Mucosa of rectum (tissue), 2 donors: Measurements from ENCODE around the gene SIK3.
A peak's percentile ranks its signal among the peaks of the same experiment; 100 is the strongest.

Experiments
- H3K27ac ChIP-seq, 2 donors: one replicate each; pipeline ENCODE4 v1.7.0; 2013; ENCODE audit warnings: inconsistent platforms in 2 of 2, low read depth in 2 of 2, low read length in 2 of 2
- H3K27me3 ChIP-seq, 2 donors: one replicate each; pipeline ENCODE4 v1.7.0; 2013; ENCODE audit warnings: low read length in 2 of 2; ENCODE audit not compliant: control insufficient read depth in 2 of 2, insufficient read depth in 2 of 2
- H3K36me3 ChIP-seq, 2 donors: one replicate each; pipeline ENCODE4 v1.7.0; 2013; ENCODE audit warnings: low read length in 2 of 2; ENCODE audit not compliant: control insufficient read depth in 2 of 2, insufficient read depth in 2 of 2
- H3K4me1 ChIP-seq, 2 donors: one replicate each; pipeline ENCODE4 v1.7.0; 2013; ENCODE audit warnings: low read length in 2 of 2, mild to moderate bottlenecking in 1 of 2; ENCODE audit not compliant: control insufficient read depth in 2 of 2, insufficient read depth in 2 of 2
- H3K4me3 ChIP-seq, 2 donors: one replicate each; pipeline ENCODE4 v1.7.0; 2013; ENCODE audit warnings: low read length in 2 of 2
- H3K9ac ChIP-seq, 2 donors: one replicate each; pipeline ENCODE4 v1.7.0; 2013; ENCODE audit warnings: low read length in 2 of 2, low read depth in 1 of 2, mild to moderate bottlenecking in 1 of 2
- H3K9me3 ChIP-seq, 2 donors: one replicate each; pipeline ENCODE4 v1.7.0; 2013; ENCODE audit warnings: low read length in 2 of 2; ENCODE audit not compliant: control insufficient read depth in 2 of 2
- donor health status: healthy.
- donor health status: Normal muscosa, but diverticular disease.

SIK3 gene

DNA sequence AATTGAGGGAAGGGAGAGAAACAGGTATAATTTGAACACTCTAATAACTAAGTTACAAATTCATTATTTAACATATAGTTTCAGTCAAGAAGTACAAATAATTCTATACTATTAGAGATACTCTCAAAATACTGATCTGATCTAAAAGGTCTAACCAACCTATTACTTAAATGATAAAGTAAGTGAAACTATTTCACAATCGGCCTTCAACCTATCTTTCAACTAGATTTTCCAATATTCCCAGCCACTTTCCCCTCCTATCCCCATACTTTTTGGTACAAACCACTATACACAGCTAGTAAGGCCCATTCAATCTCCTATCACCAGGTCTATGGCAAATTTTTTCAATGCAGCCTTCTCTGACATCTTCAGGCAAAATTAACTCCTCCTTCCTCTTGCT is 106.7 kb downstream of the SIK3 start:
- H3K4me1 ChIP-seq: peaks cover 6 to 18% of the 10 kb centered on the region in 2 donors
- no peaks in the 10 kb centered on the region for H3K9me3 ChIP-seq
- H3K9ac ChIP-seq: no peak overlapping the region
- H3K27me3 ChIP-seq: no peaks in the 10 kb centered on the region
- no peaks in the 10 kb centered on the region for H3K36me3 ChIP-seq
- H3K4me3 ChIP-seq: no peak overlapping the region
- H3K27ac ChIP-seq: no peak overlapping the region

DNA sequence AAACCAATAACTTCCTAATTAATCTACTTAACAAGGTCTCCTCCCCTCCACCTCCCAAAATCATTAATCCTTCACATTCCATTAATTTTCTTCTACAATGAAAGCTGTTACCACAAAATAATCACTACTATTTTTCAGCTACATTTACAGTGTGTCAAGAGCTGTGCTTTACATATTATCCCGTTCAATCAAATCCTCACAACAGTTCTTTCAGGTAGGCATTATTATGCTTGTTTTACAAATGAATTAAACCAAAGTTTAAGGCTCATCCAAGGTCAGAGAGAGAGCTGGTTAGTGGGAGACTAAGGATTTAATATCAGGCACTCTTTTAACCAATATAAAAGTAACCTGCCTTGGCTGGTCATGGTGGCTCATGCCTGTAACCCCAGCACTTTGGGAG is 107.4 kb downstream of the SIK3 start:
- Histone ChIP-seq H3K9ac (no peak overlapping the region), H3K27me3 (no peaks in the 10 kb centered on the region), H3K27ac (no peak overlapping the region), H3K9me3 (no peaks in the 10 kb centered on the region), H3K36me3 (no peaks in the 10 kb centered on the region), H3K4me3 (no peak overlapping the region), H3K4me1 (peaks cover 8 to 24% of the 10 kb centered on the region in 2 donors)

DNA sequence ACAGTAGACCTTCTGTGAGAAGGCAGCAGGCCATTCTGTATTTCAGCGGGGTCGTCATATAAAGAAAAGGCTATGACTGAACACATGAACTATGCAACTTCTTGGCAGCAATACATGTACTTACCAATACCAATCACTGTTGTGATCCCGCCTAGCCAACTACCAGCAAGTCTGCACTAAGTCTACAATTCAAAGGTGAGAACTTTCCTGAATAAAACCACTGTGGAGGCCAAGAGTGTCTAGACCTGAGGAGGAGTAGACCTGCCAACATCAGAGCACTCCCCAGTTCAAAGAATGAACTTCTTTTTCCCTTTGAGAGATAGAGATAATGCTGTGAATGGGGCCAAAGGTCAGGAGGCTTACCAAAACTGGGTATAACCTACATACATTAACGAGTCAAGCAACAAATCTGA is 108.2 kb downstream of the SIK3 start:
- no peaks in the 10 kb centered on the region for H3K36me3 ChIP-seq
- no peak overlapping the region for H3K27ac ChIP-seq
- H3K9ac ChIP-seq: no peak overlapping the region
- no peaks in the 10 kb centered on the region for H3K27me3 ChIP-seq
- H3K4me1 ChIP-seq: peaks cover 12 to 24% of the 10 kb centered on the region in 2 donors
- H3K9me3 ChIP-seq: no peaks in the 10 kb centered on the region
- peak overlapping the region in 1 of 2 donors; percentile 16 for H3K4me3 ChIP-seq

DNA sequence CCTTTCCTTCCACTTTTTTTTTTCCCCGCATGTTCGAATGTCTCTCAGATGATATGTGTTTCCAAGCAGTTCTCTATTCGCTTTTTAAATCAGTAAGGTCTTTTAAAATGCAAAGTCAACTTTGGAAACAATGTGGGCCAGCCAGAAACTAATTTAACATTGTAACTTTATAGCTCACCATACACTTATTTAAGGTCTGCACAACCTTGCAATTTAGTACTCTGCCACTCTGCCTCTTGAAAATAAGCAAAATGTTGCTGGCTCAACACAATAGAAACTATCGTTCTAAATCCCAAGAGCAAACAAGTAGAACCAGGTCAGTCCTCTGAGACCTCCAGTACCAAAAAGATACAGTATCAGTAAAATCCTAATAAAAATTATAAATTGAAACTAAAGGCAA is 109.0 kb downstream of the SIK3 start:
- H3K27ac ChIP-seq: no peak overlapping the region

DNA sequence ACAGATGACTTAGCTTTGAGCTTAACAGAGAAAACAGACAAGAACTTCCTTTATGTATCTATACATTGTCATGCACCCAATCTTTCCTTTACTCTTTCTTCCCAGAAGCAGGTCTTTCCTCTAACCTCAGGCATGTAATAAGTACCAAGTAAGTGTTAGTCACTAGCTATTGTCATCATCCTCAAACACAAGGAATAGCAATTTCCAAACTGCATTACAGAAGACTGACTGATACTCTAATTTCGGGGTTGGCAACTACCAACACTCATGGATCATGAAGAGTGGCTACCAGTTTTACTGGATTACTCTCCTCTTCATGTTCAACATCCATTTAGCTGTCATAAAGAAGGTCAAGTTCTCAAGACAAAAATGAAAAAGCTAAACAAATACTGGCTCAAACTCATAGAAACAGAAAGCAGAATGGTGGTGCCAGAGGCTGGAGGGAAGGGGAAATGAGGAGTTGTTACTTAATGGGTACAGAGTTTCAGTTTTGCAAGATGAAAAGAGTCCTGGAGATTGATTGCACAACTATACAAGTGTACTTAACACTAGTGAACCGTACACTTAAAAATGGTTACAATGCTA is 111.6 kb downstream of the SIK3 start:
- H3K9ac ChIP-seq: no peak overlapping the region
- H3K4me3 ChIP-seq: peak overlapping the region in 1 of 2 donors; percentile 17
- H3K27ac ChIP-seq: peak overlapping the region; percentile 44 to 60
- no peaks in the 10 kb centered on the region for H3K36me3 ChIP-seq
- peaks cover 14 to 22% of the 10 kb centered on the region in 2 donors for H3K4me1 ChIP-seq
- H3K27me3 ChIP-seq: no peaks in the 10 kb centered on the region
- H3K9me3 ChIP-seq: no peaks in the 10 kb centered on the region

More for the DNA sequence above, 109.0 kb downstream of the SIK3 start:
- peaks cover 12 to 24% of the 10 kb centered on the region in 2 donors for H3K4me1 ChIP-seq
- no peaks in the 10 kb centered on the region for H3K36me3 ChIP-seq
- H3K4me3 ChIP-seq: no peak overlapping the region
- no peak overlapping the region for H3K9ac ChIP-seq
- H3K27me3 ChIP-seq: no peaks in the 10 kb centered on the region
- H3K9me3 ChIP-seq: no peaks in the 10 kb centered on the region

DNA sequence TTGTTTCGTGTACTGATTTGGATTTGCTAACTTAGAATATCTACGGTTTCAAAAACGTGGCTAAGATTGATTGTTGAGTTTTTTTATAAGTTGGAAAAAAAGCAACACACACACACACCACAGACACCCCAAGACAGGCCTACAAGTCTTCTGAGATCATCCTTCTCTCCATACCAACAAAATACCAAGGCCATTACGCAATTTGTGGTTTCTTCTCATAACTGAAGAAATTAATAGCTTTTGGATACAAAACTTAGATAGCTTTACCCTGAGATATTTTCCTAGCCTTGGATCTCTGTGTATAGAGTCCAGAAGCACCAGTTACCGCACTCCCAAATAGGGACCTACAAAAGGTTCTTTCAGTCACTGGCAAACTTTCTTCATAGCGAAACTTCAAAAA is 113.6 kb downstream of the SIK3 start:
- Histone ChIP-seq H3K4me3 (no peak overlapping the region), H3K27ac (peak overlapping the region; percentile 35), H3K9me3 (no peaks in the 10 kb centered on the region), H3K36me3 (no peaks in the 10 kb centered on the region), H3K4me1 (peaks cover 10 to 19% of the 10 kb centered on the region in 2 donors), H3K27me3 (no peaks in the 10 kb centered on the region), H3K9ac (no peak overlapping the region)

DNA sequence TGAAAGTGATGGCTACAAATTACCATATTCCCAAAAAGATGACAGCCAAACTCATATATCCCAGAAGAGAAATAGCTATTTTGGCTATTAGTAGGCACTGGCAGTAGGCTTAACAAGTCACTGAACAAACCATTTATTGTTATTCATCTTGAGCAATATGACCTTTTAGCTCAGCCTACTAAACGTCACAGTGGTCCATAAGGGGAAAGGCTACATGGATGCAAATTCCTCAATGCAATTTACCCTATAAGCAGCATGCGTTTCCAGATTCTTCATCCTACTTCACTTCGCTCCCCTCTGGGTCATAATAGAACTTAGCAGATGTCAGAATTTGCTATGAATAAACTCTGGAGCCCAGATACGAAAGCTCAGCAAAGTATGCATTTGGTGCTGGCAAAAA is 114.0 kb downstream of the SIK3 start:
- peaks cover 10 to 17% of the 10 kb centered on the region in 2 donors for H3K4me1 ChIP-seq
- H3K27me3 ChIP-seq: no peaks in the 10 kb centered on the region
- peak overlapping the region; percentile 14 to 35 for H3K27ac ChIP-seq
- H3K36me3 ChIP-seq: no peaks in the 10 kb centered on the region
- no peak overlapping the region for H3K9ac ChIP-seq
- H3K9me3 ChIP-seq: no peaks in the 10 kb centered on the region
- no peak overlapping the region for H3K4me3 ChIP-seq

DNA sequence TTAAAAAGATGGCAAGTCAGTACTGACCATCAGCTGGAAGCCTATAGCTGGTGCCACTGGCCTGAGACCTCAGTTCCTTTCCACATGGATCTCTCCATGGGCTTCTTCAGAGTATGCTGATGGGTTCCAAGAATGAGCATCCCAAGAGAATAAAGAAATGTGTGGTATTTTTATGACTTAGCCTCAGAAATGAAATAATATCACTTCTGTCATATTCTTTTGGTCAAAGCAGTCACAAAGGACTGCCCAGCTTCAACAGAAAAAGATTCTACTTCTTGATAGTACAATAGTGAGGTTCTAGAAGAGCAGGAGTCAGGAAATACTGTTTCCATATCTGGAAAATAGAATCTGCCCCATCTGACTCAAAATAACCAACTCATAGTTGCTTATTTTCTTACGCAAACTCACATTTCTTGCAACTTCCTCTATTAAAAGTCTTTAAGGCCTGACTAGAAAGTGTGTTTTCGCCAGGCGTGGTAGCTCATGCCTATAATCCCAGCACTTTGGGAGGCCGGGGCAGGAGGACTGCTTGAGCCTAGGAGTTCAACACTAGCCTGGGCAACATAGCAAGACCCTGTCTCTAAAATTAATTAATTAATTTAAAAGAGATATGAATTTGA is 116.9 kb downstream of the SIK3 start:
- H3K4me3 ChIP-seq: no peak overlapping the region
- H3K9ac ChIP-seq: no peak overlapping the region
- no peaks in the 10 kb centered on the region for H3K9me3 ChIP-seq
- H3K4me1 ChIP-seq: peaks cover 7 to 8% of the 10 kb centered on the region in 2 donors
- no peaks in the 10 kb centered on the region for H3K36me3 ChIP-seq
- H3K27ac ChIP-seq: peak overlapping the region in 1 of 2 donors; percentile 3
- H3K27me3 ChIP-seq: no peaks in the 10 kb centered on the region

DNA sequence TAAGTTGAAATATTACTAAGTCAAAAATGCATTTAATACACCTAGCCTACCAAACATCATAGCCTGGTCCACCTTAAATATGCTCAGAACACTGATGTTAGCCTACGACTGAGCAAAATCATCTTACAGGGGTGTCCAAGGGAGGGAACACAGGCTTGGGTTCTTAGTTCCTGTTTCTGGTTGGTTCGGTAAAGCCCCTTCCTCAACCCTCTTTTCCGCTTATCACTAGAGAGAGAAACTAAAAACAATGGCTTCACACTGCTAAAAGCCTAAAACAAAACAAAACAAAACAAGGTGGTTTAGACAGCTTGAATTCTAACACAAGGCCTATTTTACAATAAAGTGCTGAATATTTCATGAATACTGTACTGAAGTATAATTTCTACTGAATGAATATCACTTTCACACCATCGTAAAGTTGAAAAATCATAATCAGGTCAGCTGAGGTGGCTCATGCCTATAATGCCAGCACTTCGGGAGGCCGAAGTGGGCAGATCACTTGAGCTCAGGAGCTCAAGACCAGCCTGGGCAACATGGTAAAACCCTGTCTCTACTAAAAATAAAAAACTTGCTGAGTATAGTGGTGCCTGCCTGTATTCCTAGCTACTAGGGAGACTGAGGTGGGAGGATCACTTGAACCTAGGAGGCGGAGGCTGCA is 118.0 kb downstream of the SIK3 start:
- Histone ChIP-seq H3K4me3 (no peak overlapping the region), H3K9me3 (no peaks in the 10 kb centered on the region), H3K4me1 (peaks cover 3% of the 10 kb centered on the region in 2 donors), H3K27ac (peak overlapping the region in 1 of 2 donors; percentile 38), H3K27me3 (no peaks in the 10 kb centered on the region), H3K9ac (no peak overlapping the region), H3K36me3 (no peaks in the 10 kb centered on the region)

DNA sequence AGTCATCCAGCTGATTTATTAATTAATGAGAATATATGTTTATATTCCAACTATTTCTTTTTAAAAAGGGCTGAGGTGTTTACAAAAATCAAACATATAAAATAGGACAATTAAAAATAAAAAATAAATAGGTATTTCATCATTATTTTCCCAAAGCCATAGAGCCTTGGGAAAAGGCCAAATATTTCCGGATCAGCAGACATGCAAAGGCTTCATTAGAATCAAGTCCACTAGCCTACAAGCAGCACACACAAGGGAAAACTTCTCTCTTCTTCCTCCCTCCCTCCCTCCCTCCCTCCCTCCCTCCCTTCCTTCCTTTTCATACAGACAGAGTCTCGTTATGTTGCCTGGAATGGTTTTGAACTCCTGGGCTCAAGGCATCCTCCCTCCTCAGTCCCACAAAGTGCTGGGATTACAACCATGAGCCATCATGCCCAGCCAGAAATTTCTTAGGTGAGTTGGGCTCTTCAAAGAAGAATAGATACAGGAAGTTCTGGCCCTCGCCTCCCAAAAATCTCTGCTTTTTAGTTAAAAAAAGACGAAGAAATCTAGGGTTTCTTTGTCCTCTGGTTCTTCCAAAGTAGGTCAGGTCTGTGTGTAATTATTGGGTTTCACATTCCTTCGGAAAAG is 121.2 kb downstream of the SIK3 start:
- no peak overlapping the region for H3K9ac ChIP-seq
- no peak overlapping the region for H3K27ac ChIP-seq
- H3K4me1 ChIP-seq: peaks cover 2 to 3% of the 10 kb centered on the region in 2 donors
- no peaks in the 10 kb centered on the region for H3K27me3 ChIP-seq
- no peak overlapping the region for H3K4me3 ChIP-seq
- H3K9me3 ChIP-seq: no peaks in the 10 kb centered on the region
- no peaks in the 10 kb centered on the region for H3K36me3 ChIP-seq
